ENCODE measurements around the gene ABCC4.
"Not testable (repeated sequence)": the region's sequence is repeated elsewhere in the genome, so short reads cannot be mapped to it uniquely, and the experiment has no call there.

The ABCC4 gene

DNA sequence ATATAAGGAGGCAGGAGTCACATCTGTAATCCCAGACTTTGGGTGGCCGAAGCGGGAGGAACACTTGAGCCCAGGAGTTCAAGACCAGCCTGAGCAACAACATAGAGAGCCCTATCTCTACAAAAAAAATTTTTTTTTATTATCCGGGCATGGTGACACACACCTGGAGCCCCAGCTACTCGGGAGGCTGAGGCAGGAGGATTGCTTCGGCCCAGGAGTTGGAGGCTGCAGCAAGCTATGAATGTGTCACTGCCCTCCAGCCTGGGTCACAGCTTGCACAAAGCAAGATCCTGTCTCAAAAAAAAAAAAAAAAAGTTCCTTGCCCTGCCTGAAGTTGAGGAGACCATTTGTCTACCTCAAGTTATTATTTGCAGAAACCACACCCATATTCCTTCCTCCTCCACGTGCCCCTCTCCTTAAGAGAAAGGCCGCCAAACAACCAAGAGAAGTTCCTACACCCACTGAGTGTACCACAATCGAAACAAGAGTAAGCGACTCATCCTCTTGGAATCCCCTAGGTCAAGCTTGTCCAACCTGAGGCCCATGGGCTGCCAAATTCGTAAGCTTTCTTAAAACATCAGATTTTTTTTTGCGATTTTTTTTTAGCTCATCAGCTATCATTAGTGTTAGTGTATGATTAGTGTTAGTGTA, 2.2 kb downstream of the ABCC4 start:
- no peak for DNase-seq

DNA sequence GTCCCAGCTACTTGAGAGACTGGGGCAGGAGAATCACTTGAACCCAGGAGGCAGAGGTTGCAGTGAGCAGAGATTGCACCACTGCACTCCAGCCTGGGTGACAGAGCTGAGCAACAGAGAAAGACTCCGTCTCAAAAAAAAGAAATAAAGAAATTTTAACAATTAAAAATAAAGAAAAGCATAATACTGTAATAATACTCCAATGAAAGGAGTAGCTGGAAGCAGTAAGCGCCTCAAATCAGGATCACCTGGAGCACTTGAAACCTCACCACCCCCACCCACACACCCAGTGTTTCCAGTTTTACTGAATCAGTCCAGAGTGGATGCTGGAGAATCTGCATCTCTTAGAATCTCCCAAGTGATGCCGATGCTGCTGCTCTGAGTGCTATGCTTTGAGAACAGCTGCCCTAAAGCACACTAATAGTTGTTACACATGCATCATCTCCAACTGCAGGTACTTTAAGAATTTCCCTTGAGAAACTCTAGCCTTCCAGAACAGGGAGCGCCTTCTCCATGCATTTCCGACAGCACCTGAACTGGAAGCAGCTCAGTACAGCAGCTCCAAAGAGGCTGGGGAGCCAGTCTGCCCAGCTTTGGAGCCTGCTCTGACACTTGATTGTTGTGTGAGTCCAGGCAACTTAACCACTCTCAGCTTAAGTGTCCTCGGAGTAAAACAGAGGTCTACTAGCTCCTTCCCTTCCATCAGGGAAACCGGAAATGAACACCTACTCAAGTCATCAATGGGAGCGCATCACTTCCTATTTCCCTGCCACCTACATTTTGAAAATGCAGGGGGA, 2.9 kb downstream of the ABCC4 start:
- no peak for DNase-seq

DNA sequence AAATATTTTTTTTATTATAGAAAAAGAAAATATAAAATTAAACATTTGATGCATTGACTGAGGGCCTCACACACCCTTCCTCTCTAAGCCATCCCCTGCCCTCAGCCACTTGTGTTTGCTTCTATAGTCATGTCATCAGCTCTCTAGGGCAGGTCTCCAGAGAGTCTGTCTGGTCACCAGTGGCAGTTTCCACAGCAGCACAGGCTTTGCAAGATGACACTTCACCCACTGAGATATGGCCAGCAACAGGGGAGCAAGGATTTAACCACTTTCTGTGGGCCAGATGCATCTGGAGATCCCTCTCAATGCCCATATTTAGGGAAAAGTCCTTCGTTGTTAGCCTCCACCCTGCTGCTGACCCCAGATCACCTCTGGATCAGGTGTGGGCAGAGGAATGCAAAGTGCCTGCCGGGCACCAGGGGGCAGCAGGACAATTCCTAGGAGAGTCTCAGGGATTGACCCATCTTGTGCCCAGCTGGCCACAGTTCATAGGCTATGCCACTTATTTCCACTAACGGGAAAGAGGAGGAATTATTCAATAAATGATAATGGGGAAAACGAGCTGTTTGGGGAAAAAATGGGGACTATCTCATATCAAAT, 4.8 kb downstream of the ABCC4 start:
- no peak for DNase-seq

DNA sequence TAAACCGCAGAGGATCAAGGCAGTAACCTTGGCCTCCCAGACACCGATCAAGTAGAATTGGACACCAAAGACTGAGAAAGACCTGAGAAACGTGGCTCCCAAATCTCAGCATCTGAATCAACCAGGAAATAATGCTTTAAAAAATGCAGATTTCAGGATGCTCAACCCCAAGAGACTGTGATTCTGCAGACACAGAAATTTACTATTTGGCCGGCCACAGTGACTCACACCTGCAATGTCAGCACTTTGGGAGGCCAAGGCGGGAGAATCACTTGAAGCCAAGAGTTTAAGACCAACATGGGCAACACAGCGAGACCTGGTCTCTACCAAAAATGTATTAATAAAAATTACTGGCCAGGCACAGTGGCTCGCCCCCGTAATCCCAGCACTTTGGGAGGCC, 6.2 kb downstream of the ABCC4 start:
- DNase-seq: no peak

DNA sequence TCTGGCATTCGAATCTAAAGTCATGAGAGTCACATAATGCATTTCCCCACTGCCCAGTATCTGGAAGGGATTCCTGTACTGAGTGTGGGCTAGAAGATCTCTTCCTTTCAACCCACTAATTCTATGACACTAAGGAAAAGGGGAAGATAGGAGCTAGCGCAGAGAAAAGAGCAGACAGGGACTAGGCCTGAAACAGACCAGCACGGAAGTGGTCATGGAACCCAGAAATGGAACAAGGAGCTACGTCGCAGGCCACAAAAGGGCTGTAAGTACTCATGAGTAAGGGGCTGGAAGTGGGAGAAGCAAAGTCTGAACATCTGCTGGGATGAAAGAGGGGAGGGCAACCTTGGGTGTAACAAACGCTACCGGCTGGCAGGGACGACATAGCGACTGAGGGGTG, 8.6 kb downstream of the ABCC4 start:
- DNase-seq: no peak

DNA sequence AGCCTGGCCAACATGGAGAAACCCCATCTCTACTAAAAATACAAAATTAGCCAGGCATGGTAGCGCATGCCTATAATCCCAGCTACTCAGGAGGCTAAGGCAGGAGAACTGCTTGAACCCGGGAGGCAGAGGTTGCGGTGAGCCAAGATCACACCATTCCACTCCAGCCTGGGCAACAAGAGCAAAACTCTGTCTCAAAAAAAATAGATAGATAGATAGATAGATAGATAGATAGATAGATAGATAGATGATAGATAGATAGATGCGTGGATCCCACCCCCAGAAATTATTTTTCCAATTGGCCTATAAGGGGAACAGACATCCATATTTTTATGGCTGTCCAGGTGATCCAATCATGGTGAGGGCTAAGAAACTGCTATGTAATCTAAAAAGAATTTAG, 11.3 kb downstream of the ABCC4 start:
- DNase-seq: not testable (repeated sequence)

DNA sequence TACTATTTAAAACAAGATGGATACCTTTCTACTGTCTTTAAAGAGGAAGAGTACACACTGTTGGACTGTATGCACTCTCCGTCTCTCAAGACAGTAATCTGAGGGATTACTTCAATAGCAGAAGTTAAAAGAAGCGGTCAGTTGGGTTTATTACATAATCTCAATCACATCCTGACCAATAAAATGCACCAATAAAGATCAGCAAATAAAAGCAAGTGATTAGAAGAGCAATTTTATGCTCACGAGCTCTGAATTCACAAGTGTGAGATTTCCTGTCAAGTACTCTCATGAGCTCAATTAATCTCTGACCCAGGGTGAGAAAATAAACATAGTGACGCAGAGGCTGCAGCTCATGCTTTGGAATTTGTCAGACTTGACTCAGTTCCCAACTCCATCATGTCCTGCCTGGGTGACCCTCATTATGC, 12.2 kb downstream of the ABCC4 start:
- DNase-seq: no peak

DNA sequence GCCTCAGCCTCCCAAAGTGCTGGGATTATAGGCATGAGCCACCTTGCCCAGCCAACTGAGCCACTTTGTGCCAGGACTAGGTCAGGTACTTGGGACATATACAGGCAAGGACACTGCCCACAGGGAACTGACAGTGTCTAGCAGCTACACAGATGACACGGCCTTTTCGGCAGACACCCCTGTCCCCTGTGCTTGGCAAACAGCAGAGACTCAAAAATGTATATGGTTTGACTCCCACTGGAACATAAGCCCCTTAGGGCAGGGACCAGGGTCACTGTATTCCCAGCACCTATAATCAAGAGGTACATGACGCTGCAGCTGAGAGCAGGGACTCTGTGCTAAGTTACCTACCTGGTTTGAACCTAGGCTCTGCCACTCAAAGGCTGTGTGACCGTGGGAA, 16.8 kb downstream of the ABCC4 start:
- no peak for DNase-seq

DNA sequence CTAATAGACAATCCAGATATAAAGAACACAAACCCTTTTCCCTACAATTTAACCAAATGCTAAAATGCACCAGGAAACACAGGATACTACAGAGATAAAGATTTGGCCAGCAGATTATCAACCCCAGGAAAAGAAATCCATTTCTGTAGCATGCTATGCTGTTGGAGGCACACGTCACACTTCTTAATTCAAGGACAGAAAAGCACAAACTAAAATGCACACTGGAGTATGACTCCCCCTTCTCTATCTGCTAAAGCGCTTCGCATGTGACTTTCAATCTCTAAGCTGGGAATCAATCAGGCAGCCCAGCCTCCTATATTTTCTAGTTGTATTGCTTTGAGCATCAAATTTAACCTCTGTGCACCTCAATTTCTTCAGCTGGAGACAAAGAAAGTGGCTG, 22.2 kb downstream of the ABCC4 start:
- no peak for DNase-seq

DNA sequence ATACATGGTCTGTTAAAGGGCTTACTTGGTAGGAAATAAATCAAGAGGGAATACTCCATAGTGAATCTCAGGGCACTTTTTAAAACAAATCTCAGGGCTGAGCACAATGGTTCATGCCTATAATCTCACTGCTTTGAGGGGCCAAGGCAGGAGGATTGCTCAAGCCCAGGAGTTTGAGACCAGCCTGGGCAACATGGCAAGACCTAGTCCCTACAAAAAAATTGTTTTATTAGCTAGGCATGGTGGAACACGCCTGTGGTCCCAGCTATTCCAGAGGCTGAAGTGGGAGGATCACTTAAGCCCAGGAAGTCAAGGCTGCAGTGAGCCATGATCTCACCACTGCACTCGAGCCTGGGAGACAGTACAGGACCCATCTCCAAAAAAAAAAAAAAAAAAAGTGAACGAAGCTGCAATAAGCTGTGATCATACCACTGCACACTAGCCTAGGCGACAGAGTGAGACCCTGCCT, 25.2 kb downstream of the ABCC4 start:
- DNase-seq: no peak

DNA sequence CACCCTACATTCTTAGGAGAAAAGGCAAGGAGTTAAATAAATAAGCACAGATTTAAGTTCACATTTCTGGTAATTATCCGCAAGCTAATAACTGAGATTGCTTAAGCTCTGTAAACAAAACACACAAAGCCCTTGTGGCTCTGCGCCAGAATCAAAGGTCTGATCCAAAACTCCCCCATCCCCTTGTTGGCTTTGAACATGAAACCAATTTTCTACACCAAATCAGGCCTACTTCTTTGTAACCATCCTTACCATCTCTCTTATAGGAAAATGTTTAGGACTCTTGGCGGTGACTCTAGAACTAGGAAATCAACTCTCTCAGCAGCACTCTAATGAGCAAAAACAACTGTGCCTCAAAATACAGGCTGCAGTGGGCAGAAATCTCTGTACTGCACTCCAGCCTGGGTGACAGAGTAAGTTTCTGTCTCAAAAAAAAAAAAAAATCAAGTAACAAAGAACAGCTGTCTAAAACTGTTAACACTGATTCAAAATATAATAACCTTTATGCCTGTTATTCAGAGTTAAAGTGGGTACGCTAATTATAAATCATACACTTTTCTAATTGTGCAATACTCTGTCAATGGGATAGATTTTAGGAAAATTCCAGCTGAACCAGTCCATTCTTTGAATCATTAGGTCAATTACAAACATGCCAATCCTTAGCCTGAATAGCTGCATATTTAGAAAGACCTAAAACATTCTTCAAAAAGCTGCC, 25.8 kb downstream of the ABCC4 start:
- no peak for DNase-seq

DNA sequence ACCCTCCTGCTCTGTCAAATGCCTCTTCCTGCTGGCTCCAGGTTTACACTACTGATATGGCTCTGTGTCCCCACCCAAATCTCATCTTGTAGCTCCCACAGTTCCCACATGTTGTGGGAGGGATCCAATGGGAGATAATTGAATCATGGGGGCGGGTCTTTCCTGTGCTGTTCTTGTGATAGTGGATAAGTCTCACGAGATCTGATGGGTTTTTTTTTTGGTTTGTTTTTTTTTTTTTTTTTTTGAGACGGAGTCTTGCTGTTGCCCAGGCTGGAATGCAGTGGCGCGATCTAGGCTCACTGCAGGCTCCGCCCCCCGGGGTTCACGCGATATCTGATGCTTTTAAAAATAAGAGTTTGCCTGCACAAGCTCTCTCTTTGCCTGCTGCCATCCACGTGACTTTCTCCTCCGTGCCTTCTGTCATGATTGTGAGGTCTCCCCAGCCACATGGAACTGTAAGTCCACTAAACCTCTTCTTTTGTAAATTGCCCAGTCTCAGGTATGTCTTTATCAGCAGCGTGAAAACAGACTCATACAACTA, 27.6 kb downstream of the ABCC4 start:
- DNase-seq: not testable (repeated sequence)

DNA sequence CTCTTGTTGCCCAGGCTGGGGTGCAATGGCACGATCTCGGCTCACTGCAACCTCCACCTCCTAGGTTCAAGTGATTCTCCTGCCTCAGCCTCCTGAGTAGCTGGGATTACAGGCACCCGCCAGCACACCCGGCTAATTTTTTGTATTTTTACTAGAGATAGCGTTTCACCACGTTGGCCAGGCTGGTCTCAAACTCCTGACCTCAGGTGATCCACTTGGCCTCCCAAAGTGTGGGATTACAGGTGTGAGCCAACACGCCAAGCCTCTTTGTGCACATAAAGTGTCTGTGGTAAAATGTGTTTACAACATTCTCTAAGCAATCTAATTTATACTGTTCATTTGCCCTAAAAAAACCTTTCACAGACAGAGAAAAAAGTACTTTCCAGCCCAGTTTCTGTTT, 29.2 kb downstream of the ABCC4 start:
- DNase-seq: not testable (repeated sequence)

DNA sequence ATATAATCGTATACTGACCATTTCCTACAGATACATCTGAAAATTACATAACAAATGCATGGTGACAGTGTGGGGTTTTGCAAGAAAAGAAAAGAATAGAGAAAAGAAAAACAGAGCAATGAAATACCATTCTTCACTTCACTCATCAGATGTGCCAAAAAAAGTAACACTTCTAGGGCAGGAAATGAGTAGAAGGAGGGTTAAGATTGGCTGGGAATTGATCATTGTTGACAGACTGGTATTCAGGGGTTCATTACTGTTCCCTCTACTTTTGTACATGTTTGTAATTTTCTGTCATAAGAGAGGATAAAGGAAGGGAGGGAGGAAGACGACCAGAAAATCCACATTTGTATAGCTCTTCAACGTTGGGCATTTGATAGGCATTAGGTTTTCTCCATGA, 31.5 kb downstream of the ABCC4 start:
- no peak for DNase-seq

DNA sequence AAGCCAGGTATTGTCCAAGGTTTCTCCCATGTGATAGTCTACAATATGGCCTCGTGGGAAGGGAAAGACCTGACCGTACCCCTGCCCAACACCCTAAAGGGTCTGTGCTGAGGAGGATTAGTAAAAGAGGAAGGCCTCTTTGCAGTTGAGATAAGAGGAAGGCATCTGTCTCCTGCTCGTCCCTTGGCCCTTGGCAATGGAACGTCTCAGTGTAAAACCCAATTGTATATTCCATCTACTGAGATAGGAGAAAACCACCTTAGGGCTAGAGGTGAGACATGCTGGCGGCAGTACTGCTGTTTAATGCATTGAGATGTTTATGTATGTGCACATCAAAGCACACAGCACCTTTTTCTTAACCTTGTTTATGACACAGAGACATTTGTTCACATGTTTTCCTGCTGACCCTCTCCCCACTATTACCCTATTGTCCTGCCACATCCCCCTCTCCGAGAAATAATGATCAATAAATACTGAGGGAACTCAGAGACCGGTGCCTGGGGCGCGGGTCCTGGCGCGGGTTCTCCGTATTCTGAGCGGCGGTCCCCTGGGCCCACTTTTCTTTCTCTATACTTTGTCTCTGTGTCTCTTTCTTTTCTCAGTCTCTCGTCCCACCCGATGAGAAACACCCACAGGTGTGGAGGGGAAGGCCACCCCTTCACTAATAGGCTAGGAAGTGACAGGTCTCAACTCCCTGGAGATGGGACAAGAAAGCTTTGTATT, 32.7 kb downstream of the ABCC4 start:
- not testable (repeated sequence) for DNase-seq

DNA sequence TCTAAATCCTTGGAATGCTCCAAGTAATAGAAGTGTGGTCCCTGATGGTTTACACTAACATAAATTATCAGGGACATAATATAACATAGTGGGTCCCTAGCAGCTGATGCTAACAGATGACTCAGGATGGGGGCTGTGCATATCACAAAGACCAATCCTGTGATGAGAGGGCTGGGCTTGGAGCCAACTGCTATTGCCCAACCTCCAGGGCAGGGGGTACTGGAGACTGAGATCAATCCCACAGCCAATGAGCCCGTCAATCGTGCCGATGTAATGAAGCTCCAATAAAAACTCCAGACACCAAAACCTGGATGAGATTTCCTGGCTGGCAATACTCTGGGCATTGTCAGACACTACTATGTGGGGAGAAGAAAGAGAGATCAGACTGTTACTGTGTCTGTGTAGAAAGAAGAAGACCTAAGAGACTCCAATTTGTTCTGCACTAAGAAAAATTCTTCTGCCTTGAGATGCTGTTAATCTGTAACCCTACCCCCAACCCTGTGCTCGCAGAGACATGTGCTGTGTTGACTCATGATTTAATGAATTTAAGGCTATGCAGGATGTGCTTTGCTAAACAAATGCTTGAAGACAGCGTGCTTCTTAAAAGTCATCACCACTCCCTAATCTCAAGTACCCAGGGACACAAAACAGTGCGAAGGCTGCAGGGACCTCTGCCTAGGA, 33.4 kb downstream of the ABCC4 start:
- no peak for DNase-seq

DNA sequence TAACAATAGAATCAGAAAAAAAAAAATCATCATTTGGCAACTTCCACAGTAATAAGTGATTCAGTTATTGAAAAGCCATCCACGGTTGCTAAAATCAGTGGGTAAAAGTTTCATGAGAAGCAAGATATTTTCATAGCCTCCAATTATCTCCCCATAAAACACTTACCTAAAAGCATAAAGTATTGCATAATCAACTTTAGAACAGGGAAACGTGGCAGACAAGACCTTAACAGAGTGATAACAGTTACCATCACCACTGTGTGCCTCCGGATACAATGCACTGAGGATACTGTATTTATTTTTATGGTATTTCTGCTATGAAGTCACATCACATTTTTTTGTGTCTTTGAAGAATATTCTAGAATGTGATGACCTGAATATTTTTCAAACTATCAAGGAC, 37.0 kb downstream of the ABCC4 start:
- no peak for DNase-seq

DNA sequence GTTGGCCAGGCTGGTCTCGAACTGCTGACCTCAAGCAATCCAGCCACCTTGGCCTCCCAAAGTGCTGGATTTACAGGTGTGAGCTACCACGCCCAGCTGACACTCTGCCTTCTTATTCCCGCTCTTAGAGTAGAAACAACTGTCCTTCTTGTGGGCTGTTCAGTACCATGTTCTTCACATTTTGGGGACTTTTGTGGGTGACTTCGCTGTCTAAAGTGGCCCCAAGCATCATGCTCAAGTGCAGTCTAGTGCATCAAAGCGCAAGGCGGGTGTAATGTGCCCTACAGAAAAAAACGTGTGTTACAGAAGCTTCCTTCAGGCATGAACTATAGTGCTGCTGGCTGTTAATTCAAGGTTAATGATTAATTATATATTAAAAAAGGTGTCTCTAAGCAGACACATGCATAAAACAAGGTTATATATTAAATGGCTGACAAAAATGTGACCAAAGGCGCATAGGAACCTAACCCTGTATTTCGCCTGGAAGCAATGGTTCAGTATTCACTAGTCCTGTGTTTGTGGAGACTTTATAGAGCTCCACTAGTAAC, 38.3 kb downstream of the ABCC4 start:
- no peak for DNase-seq

DNA sequence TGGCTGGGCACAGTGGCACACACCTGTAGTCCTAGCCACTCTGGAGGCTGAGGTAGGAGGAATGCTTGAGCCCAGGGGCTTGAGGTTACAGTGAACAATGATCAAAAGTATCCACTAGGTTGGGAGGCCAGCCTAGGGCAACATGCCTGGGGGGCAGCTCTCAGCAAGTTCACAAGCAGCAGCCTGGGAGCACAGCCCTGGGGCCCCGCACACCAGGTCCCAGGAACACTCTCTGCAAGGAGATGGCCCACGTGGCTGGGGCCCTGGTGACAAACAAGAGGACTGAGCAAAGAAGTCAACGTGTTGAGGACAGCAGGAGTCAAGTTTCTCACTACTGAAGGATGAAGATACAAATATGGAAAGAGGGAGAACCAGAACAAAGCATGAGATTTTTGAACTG, 39.3 kb downstream of the ABCC4 start:
- no peak for DNase-seq

DNA sequence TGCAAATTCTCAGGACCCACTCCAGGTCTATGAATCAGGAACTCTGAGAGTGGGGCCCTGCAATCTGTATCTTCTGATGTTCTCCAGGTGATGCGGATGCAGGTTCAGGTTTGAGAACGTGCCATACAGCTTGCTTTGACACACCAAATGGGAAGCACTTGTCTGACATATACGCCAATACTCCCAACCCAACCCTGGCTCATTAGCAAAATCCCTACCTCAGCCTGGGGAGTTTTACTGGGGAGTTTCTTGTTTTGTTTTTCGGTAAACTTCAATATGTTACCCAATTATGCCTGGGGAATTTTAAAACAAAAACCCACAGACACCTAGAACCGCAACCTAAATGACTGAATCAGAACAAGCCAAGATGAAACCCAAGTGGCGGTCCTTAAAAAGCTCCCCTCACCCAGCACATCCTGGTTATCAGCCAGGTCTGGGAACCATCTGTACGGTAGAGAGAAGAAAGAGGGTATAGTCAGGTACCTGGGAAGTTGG, 41.2 kb downstream of the ABCC4 start:
- peak; percentile 5 for DNase-seq

DNA sequence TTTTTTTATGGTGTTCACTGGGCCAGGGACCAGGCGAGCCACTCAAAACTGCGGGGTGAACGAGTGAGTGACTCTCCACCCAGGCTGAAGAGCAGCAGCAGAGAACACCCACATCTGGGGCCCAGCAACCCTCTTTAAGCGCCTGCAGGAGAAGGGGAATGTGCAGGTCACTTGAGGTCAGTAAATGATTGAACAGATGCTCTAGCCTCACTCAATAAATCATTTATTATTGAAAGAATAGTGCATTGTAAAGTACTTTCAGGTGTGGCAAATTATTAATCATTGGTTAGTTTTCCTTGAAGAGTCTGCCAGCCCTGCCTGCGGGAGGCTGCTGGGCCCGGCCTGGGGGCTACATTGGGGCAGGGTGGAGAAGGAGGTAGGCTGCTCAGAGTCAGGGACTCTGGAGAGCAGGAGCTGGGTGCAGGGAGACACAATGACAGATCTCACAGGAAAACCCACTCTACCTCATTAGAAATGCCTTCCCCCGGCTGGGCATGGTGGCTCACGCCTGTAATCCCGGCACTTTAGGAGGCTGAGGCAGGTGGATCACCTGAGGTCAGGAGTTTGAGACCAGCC, 42.5 kb downstream of the ABCC4 start:
- DNase-seq: no peak

All from activated CD4-positive, alpha-beta T cell treated with anti-CD3 and anti-CD28 coated beads, Interleukin-2, amount 50 U/mL, for 16 hours (primary cell).